ENCODE data around the gene TMEM140.

Gene TMEM140

GRCh38 chr7:135215698-135216097, 67.8 kb downstream of the TMEM140 start:
- H3K4me3 ChIP-seq (ENCODE audit: low read length): no peak overlapping the region
- TF ChIP-seq, protein P1, sequence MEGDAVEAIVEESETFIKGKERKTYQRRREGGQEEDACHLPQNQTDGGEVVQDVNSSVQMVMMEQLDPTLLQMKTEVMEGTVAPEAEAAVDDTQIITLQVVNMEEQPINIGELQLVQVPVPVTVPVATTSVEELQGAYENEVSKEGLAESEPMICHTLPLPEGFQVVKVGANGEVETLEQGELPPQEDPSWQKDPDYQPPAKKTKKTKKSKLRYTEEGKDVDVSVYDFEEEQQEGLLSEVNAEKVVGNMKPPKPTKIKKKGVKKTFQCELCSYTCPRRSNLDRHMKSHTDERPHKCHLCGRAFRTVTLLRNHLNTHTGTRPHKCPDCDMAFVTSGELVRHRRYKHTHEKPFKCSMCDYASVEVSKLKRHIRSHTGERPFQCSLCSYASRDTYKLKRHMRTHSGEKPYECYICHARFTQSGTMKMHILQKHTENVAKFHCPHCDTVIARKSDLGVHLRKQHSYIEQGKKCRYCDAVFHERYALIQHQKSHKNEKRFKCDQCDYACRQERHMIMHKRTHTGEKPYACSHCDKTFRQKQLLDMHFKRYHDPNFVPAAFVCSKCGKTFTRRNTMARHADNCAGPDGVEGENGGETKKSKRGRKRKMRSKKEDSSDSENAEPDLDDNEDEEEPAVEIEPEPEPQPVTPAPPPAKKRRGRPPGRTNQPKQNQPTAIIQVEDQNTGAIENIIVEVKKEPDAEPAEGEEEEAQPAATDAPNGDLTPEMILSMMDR (IDR thresholded peaks at IDR 0.05; ENCODE audit: insufficient read depth, low read depth, low read length, missing control alignments): no peak
- DNase-seq (ENCODE audit: low read depth): peak; percentile 49

All from epithelial cell of esophagus (primary cell).